HepG2 (cell line): ENCODE results near the gene PPP1R1B.

Experiments
- DNMT1 ChIP-seq: sonication (generic); formaldehyde crosslinking; IDR thresholded peaks from 2 replicates; pipeline ENCODE4 v1.5.1; 2020; ENCODE audit warnings: mild to moderate bottlenecking, missing genetic modification reagents
- ESRRA ChIP-seq: sonication (generic); formaldehyde crosslinking; IDR thresholded peaks from 2 replicates; pipeline ENCODE4 v1.5.1; 2020; ENCODE audit warnings: mild to moderate bottlenecking, low read depth, missing genetic modification reagents
- FOXK2 ChIP-seq: fragments of 450-650 bp; IDR thresholded peaks from 2 replicates; pipeline ENCODE4 v1.6.1; 2016
- HDAC2 ChIP-seq: sonication (generic); formaldehyde crosslinking; IDR thresholded peaks from 2 replicates; pipeline ENCODE4 v1.4.0; 2020; ENCODE audit warnings: missing genetic modification reagents
- HMG20A ChIP-seq: IDR thresholded peaks from 2 replicates; pipeline ENCODE4 v1.6.1; 2016; ENCODE audit warnings: borderline replicate concordance
- HNRNPUL1 ChIP-seq: fragments of 200-400 bp; formaldehyde crosslinking; IDR thresholded peaks from 2 replicates; pipeline ENCODE4 v1.6.1; 2017; ENCODE audit warnings: low read depth, mild to moderate bottlenecking, low read length, moderate library complexity
- MYC ChIP-seq: sonication (generic); formaldehyde crosslinking; IDR thresholded peaks from 2 replicates; pipeline ENCODE4 v1.9.0; 2021; ENCODE audit warnings: missing genetic modification reagents, borderline replicate concordance
- TEAD3 ChIP-seq: optimal IDR thresholded peaks from 2 replicates; pipeline ENCODE3; 2016; ENCODE audit warnings: borderline replicate concordance
- ZC3H13 ChIP-seq: sonication (generic); formaldehyde crosslinking; IDR thresholded peaks from 2 replicates; pipeline ENCODE4 v1.8.1; 2023; ENCODE audit warnings: mild to moderate bottlenecking, missing genetic modification reagents, moderate library complexity
- ZNF274 ChIP-seq: sonication (generic); formaldehyde crosslinking; IDR thresholded peaks from 2 replicates; pipeline ENCODE4 v1.5.1; 2020; ENCODE audit warnings: mild to moderate bottlenecking, missing genetic modification reagents
- TF ChIP-seq, protein P1 (sequence below): sonication (generic); formaldehyde crosslinking; IDR thresholded peaks from 2 replicates; pipeline ENCODE4 v1.9.0; 2022; ENCODE audit warnings: missing genetic modification reagents, mild to moderate bottlenecking, borderline replicate concordance
- TF ChIP-seq, protein P2 (sequence below): sonication (generic); formaldehyde crosslinking; IDR thresholded peaks from 2 replicates; pipeline ENCODE4 v1.9.0; 2021; ENCODE audit warnings: missing genetic modification reagents, borderline replicate concordance

DNA sequence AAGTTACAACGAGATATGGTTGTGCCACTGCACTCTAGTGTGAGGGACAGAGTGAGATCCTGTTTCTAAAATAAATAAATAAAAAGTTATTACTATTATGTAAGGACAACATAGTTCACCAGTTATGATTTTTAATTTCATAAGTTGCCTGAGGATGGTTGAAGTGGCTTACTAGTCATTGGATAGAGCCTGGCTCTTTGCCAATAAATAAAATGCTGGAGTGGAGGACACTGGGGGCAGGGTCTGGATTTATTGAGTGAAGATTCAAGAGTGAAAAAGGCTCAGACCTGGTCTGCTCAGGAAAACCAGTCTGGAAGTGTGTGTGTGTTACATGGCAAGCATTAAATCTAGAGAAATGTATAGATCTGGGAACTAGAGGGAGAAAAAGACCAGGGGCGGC lies 12.3 kb downstream of the PPP1R1B start:
- TF ChIP-seq HNRNPUL1: no peak
- TF ChIP-seq DNMT1 (CRISPR knock-in tag): no peak
- TF ChIP-seq, protein P1, sequence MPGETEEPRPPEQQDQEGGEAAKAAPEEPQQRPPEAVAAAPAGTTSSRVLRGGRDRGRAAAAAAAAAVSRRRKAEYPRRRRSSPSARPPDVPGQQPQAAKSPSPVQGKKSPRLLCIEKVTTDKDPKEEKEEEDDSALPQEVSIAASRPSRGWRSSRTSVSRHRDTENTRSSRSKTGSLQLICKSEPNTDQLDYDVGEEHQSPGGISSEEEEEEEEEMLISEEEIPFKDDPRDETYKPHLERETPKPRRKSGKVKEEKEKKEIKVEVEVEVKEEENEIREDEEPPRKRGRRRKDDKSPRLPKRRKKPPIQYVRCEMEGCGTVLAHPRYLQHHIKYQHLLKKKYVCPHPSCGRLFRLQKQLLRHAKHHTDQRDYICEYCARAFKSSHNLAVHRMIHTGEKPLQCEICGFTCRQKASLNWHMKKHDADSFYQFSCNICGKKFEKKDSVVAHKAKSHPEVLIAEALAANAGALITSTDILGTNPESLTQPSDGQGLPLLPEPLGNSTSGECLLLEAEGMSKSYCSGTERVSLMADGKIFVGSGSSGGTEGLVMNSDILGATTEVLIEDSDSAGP (CRISPR knock-in tag): no peak
- no peak for TF ChIP-seq ZNF274 (CRISPR knock-in tag)
- TF ChIP-seq HMG20A: no peak
- no peak for TF ChIP-seq TEAD3 (CRISPR knock-in tag)
- TF ChIP-seq, protein P2, sequence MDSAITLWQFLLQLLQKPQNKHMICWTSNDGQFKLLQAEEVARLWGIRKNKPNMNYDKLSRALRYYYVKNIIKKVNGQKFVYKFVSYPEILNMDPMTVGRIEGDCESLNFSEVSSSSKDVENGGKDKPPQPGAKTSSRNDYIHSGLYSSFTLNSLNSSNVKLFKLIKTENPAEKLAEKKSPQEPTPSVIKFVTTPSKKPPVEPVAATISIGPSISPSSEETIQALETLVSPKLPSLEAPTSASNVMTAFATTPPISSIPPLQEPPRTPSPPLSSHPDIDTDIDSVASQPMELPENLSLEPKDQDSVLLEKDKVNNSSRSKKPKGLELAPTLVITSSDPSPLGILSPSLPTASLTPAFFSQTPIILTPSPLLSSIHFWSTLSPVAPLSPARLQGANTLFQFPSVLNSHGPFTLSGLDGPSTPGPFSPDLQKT (CRISPR knock-in tag): no peak
- TF ChIP-seq MYC: no peak
- no peak for TF ChIP-seq HDAC2 (CRISPR knock-in tag)
- TF ChIP-seq ESRRA (CRISPR knock-in tag): no peak
- TF ChIP-seq ZC3H13 (CRISPR knock-in tag): no peak
- TF ChIP-seq FOXK2: no peak
